Neural progenitor cell (in vitro differentiated cells): Measurements from ENCODE around the gene S100A2.

Experiments
- EZH2 ChIP-seq: fragments of 200-600 bp; sonication (generic); IDR thresholded peaks from 2 replicates; pipeline ENCODE4 v1.6.1; 2017; ENCODE audit warnings: antibody characterized with exemption, mild to moderate bottlenecking, moderate library complexity
- TF ChIP-seq, protein P1 (sequence below): fragments of 200-600 bp; sonication (generic); IDR thresholded peaks from 2 replicates; pipeline ENCODE4 v1.5.1; 2017; ENCODE audit warnings: antibody characterized with exemption, mild to moderate bottlenecking

GRCh38 chr1:153560771-153561465 lies 4.7 kb downstream of the S100A2 start:
- TF ChIP-seq, protein P1, sequence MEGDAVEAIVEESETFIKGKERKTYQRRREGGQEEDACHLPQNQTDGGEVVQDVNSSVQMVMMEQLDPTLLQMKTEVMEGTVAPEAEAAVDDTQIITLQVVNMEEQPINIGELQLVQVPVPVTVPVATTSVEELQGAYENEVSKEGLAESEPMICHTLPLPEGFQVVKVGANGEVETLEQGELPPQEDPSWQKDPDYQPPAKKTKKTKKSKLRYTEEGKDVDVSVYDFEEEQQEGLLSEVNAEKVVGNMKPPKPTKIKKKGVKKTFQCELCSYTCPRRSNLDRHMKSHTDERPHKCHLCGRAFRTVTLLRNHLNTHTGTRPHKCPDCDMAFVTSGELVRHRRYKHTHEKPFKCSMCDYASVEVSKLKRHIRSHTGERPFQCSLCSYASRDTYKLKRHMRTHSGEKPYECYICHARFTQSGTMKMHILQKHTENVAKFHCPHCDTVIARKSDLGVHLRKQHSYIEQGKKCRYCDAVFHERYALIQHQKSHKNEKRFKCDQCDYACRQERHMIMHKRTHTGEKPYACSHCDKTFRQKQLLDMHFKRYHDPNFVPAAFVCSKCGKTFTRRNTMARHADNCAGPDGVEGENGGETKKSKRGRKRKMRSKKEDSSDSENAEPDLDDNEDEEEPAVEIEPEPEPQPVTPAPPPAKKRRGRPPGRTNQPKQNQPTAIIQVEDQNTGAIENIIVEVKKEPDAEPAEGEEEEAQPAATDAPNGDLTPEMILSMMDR, result no peak
- TF ChIP-seq EZH2, result no peak
